ENCODE data around the gene TNNT3.

TNNT3 gene

DNA sequence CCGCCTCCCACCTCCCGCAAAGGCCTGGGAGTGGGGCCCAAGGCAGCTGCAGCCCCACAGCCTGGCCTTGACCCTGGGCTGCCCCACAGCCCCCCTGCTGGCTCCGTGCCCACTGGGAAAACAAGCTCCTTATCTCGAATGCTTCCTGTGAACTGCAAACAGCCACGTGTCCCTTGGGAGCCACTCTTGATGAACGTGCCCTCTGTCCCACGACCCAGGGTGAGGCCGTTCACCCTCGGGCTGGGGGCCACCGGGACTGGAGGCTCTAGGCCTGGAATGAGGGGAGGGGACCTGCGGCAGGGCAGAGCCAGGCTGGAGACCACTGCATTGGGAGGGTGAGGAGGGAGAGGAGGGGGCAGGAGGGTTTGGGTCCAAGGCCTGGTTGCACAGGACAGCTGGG lies 68.7 kb downstream of the TNNT3 start:
- DNase-seq (ENCODE audit: low spot score) = no peak
- TF ChIP-seq CTCF (conservative IDR thresholded peaks at IDR 0.05; ENCODE audit: low read depth) = no peak
- H3K27ac ChIP-seq = no peak overlapping the region
- CTCF ChIA-PET = interaction anchor here (0.6 kb wide), 1 partner anchor 41 kb away, joined by 3 read pairs; no protein-coding TSS in a partner anchor
- POLR2A ChIA-PET (ENCODE audit: low non-redundant PET) = no interaction called here
